Mononuclear cell (primary cell): ENCODE data around the gene HAAO. TPM values are rescaled to one million over a fixed set of nuclear protein-coding genes. Genes with fewer than 3 reads are reported as not detected.

Experiments used
- H3K27me3 ChIP-seq: 2 replicates; pipeline ENCODE4 v1.6.0; 2011; ENCODE audit warnings: low read length, control low read depth; ENCODE audit not compliant: insufficient read depth
- H3K4me1 ChIP-seq: 2 replicates; pipeline ENCODE4 v1.5.1; 2011; ENCODE audit warnings: mild to moderate bottlenecking, low read length, control low read depth; ENCODE audit not compliant: insufficient read depth
- H3K4me3 ChIP-seq: 2 replicates; pipeline ENCODE4 v1.5.1; 2011; ENCODE audit warnings: mild to moderate bottlenecking, low read length, moderate library complexity
- H3K9me3 ChIP-seq: 2 replicates; pipeline ENCODE4 v1.5.1; 2011; ENCODE audit warnings: low read depth, mild to moderate bottlenecking, control low read depth, low read length
- total RNA-seq: library from RNA; depleted of rRNA; stranded (reverse); fragments of >200 nt; gene quantifications from one replicate; pipeline ENCODE4 v1.2.3, GENCODE V29; 2012

The HAAO gene
- total RNA-seq, 1 donor = 3.9 TPM

GRCh38 chr2:42757981-42758740, 34.2 kb downstream of the HAAO start:
- Histone ChIP-seq H3K9me3 (no peaks in the 10 kb centered on the region), H3K27me3 (no peaks in the 10 kb centered on the region), H3K4me3 (no peak overlapping the region), H3K4me1 (peaks cover 41% of the 10 kb centered on the region)

DNA sequence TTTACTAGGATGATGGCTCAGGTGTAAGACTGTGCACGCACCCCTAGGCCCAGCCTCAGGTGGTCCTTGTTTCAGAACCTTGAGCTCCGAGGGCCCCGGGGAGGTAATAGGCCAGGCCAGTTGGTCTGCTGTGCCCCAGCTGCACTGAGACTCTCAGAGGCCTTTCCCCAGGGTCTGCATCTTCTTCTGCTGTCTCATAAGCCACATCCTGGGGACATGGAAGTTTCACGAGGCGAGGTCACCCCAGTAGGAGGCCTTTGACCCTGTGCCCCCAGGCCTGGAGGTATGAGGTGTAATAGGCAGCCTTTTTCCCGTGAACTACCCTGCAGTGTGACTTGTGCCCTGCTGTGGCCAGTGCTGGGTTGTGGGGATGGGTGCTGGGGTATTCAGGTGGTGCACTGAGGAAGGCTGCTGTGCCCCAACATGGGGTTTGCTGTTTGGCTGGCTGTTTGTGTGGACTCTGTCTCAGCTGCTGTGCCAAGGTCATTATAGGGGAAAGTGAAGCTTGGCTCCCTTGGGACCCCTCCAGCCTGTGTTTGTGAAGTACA, 35.3 kb downstream of the HAAO start:
- Histone ChIP-seq H3K4me1 (peaks cover 44% of the 10 kb centered on the region), H3K27me3 (no peaks in the 10 kb centered on the region), H3K9me3 (no peaks in the 10 kb centered on the region), H3K4me3 (no peak overlapping the region)

- Histone ChIP-seq H3K27me3 (no peaks in the 10 kb centered on the region), H3K9me3 (no peaks in the 10 kb centered on the region), H3K4me3 (no peak overlapping the region), H3K4me1 (peaks cover 51% of the 10 kb centered on the region)
These were observed 36.1 kb downstream of the HAAO start for GRCh38 chr2:42756150-42756775.

DNA sequence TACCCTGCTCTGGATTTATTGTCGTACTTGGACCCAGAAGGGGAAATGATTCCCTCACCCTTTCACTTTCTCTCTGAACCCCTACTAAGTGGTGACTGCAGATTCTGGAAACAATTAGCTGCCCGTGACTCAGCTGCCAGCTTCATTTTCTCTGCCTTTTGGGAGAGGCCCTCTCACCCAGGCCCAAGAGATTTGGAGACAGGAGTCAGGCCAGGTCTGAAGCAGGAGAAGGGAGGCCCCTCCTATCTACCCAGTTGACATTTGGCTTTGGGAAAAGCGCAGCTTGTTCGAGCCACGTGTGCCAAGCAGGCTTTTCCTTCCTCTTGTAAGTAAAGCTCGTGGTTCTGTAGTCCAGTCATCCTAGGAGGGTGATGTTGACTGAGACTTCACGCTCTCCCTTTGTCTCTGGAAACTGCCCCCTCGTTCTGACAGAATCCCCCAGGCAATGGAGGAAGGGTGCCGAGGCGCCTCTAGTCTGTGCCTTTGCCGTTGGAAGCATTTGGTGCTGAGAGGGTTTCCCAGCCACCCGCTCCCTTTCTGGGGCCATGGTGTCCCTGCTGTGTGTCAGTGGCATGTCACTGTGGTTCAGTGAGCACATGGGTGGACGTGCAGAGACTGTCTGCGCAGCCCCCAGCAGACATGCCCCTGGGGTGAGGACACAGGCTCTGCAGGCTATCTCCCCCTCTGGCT, 37.0 kb downstream of the HAAO start:
- Histone ChIP-seq H3K4me3 (no peak overlapping the region), H3K4me1 (peaks cover 61% of the 10 kb centered on the region), H3K9me3 (no peaks in the 10 kb centered on the region), H3K27me3 (no peaks in the 10 kb centered on the region)

DNA sequence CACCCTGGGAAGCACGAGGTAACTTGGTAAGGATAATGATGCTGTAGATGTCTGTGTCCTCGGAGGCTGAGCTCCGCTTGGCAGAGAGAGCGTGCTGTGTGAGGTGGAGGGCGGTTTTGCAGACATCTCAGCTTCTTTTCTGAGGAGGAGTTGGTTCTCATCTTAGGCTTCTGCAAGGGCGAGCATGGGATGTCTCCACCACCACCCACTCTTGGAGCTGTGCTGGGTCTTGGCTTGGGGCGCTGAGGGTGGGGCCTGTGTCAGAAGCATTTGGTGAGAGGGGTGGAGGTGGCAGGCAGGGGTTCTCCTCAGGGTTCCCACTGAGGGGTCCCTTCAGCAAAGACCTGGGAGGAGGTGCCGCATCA, 37.6 kb downstream of the HAAO start:
- H3K4me1 ChIP-seq = peaks cover 62% of the 10 kb centered on the region
- H3K27me3 ChIP-seq = no peaks in the 10 kb centered on the region
- H3K9me3 ChIP-seq = no peaks in the 10 kb centered on the region
- H3K4me3 ChIP-seq = no peak overlapping the region

GRCh38 chr2:42754021-42754775, 38.2 kb downstream of the HAAO start:
- Histone ChIP-seq H3K9me3 (no peaks in the 10 kb centered on the region), H3K4me1 (peaks cover 62% of the 10 kb centered on the region), H3K27me3 (no peaks in the 10 kb centered on the region), H3K4me3 (no peak overlapping the region)

- Histone ChIP-seq H3K4me1 (peaks cover 62% of the 10 kb centered on the region), H3K27me3 (no peaks in the 10 kb centered on the region), H3K4me3 (no peak overlapping the region)
These were observed 39.3 kb downstream of the HAAO start for GRCh38 chr2:42752816-42753813.

GRCh38 chr2:42752314-42752713, 40.1 kb downstream of the HAAO start:
- H3K9me3 ChIP-seq = no peaks in the 10 kb centered on the region
- no peaks in the 10 kb centered on the region for H3K27me3 ChIP-seq
- H3K4me3 ChIP-seq = no peak overlapping the region
- H3K4me1 ChIP-seq = peaks cover 62% of the 10 kb centered on the region

More at GRCh38 chr2:42752816-42753813, 39.3 kb downstream of the HAAO start:
- H3K9me3 ChIP-seq = no peaks in the 10 kb centered on the region

DNA sequence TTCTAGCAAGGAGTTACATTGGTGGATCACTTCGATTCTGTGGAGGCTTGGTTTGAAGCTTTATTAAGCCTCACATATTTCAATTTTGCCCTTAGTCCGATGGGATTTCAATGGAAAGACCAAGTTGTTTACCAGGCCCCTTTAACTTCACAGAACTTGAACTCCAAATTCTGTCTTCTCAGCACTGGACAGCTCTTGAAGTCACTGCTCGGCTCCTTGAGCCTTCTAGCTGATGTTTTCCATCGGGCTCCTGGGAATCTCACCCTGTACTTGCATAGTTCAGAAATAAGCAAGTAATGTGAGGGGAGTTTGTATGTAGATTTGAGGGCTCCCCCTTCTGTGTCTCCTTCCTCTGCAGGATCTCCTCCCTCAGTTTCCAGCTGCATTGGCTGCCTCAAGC, 43.5 kb downstream of the HAAO start:
- H3K9me3 ChIP-seq = no peaks in the 10 kb centered on the region
- H3K4me1 ChIP-seq = peaks cover 36% of the 10 kb centered on the region
- H3K27me3 ChIP-seq = no peaks in the 10 kb centered on the region
- H3K4me3 ChIP-seq = no peak overlapping the region

- peaks cover 22% of the 10 kb centered on the region for H3K4me1 ChIP-seq
- no peaks in the 10 kb centered on the region for H3K27me3 ChIP-seq
- H3K9me3 ChIP-seq = no peaks in the 10 kb centered on the region
- H3K4me3 ChIP-seq = no peak overlapping the region
These were observed 45.0 kb downstream of the HAAO start for GRCh38 chr2:42747422-42747821.

- H3K27me3 ChIP-seq = no peaks in the 10 kb centered on the region
- no peak overlapping the region for H3K4me3 ChIP-seq
- no peaks in the 10 kb centered on the region for H3K9me3 ChIP-seq
- no peaks in the 10 kb centered on the region for H3K4me1 ChIP-seq
These were observed 47.8 kb downstream of the HAAO start for GRCh38 chr2:42744545-42745082.

- no peaks in the 10 kb centered on the region for H3K9me3 ChIP-seq
- no peaks in the 10 kb centered on the region for H3K4me1 ChIP-seq
- H3K4me3 ChIP-seq = no peak overlapping the region
- H3K27me3 ChIP-seq = no peaks in the 10 kb centered on the region
These were observed 48.8 kb downstream of the HAAO start for GRCh38 chr2:42743659-42743990.

- Histone ChIP-seq H3K4me1 (no peaks in the 10 kb centered on the region), H3K9me3 (no peaks in the 10 kb centered on the region), H3K27me3 (no peaks in the 10 kb centered on the region), H3K4me3 (no peak overlapping the region)
These were observed 49.4 kb downstream of the HAAO start for GRCh38 chr2:42742740-42743658.
